WI38 (cell line): ENCODE results near the gene CD164L2.

Experiments used
- H3K4me3 ChIP-seq: 2 replicates; pipeline ENCODE4 v1.5.1; 2011; ENCODE audit warnings: low read depth, mild to moderate bottlenecking, control low read depth, low read length
- TF ChIP-seq, protein P1 (sequence below): IDR thresholded peaks from 2 replicates; pipeline ENCODE4 v1.5.1; 2012; ENCODE audit warnings: low read depth, mild to moderate bottlenecking, control low read depth, low read length

CD164L2 gene

DNA sequence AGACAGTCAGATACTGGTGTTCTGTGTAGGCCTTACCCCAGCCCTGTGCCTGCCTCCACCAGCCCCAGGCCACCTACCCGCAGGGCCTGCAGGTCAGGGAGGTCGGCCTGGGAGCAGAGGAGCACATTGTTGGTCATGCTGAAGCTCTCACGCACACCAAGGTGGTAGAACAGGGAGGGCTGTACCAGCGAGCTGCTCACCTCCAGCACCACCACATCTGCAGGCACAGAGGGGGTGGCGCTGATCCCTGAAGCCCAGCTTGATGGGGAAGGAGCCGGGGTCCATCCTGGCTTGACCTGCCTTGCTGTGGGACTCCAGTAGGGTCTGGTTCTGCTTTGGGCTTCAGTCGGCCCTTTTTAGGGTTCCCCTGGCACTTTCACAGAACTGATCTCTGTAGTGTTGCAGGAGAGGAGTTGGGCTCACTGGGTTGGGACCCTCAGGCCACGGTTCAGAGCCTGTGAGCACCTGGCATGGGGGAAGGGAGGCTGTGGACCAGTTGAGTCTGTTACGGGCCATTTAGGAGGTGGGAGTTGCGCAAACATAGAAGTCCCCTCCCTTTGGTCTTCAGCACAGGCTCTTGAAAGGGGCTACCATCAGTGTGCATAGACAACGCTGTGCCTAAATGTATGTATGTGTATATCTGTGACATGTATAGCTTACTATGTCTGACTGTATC is 18.3 kb downstream of the CD164L2 start:
- TF ChIP-seq, protein P1, sequence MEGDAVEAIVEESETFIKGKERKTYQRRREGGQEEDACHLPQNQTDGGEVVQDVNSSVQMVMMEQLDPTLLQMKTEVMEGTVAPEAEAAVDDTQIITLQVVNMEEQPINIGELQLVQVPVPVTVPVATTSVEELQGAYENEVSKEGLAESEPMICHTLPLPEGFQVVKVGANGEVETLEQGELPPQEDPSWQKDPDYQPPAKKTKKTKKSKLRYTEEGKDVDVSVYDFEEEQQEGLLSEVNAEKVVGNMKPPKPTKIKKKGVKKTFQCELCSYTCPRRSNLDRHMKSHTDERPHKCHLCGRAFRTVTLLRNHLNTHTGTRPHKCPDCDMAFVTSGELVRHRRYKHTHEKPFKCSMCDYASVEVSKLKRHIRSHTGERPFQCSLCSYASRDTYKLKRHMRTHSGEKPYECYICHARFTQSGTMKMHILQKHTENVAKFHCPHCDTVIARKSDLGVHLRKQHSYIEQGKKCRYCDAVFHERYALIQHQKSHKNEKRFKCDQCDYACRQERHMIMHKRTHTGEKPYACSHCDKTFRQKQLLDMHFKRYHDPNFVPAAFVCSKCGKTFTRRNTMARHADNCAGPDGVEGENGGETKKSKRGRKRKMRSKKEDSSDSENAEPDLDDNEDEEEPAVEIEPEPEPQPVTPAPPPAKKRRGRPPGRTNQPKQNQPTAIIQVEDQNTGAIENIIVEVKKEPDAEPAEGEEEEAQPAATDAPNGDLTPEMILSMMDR: no peak

DNA sequence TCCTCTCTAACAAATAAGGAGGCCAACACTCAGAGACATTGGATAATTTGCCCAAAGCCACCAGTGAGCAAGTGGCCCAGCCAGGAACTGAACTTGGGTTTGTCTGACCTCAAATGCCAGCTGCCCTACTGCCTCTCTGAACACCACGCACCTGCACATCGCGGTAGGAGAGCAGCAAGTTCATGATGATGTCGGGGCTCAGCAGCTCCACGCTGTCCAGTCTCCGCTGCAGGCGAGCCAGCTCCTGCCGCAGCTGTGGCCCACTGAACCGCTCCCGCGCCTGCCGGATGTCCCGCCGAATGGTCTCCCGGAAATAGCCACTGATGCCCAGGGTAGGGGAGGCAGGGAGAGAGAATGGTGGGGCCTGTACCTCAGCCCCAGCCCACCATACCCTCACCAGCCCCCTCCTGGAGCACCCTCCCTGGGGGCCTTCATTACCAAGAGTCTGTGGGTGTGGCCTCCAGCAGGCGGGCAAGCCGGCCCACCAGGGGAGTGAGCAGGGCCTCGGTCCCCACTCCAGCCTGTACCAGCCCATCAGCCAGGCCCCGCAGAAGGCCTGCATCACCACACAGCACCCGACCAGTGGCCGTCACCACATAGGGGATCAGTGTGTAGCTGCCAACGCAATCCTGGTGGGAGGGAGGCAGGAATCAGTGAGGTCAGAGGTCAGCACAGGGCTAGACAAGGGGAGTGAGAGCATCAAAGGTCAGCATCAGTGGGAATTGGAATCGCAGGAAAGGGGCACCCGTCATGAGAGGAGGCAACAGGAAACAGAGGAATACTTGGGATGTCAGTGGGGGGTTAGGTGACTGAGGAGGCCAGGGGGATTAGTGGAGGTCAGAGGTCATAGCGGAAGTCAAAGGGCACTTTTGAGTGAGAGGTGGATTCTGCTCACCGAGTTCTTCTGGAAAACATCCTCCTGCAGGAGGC is 19.1 kb downstream of the CD164L2 start:
- H3K4me3 ChIP-seq: no peak overlapping the region
- TF ChIP-seq, protein P1: no peak

More for the DNA sequence above, 18.3 kb downstream of the CD164L2 start:
- H3K4me3 ChIP-seq: peak overlapping the region; percentile 61

DNA sequence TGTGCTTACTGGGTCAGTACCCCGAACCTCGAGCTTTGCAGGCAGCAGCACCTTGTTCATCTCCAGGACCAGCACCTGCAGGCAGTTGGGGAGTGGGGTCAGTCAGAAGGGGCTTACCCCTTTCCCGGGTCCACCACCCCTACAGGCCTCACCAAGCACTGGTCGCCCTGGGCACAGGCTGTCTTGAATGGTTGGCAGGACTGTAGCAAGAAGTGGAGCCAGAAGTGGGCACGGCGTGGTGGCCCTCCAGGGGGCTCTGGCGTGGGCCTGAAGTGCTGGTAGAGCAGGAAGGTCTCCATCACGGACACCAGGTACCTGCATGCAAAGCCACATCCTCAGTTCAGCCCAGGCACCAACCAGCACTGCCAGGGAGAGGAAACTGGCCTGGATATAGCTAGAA is 21.6 kb downstream of the CD164L2 start:
- H3K4me3 ChIP-seq: no peak overlapping the region

DNA sequence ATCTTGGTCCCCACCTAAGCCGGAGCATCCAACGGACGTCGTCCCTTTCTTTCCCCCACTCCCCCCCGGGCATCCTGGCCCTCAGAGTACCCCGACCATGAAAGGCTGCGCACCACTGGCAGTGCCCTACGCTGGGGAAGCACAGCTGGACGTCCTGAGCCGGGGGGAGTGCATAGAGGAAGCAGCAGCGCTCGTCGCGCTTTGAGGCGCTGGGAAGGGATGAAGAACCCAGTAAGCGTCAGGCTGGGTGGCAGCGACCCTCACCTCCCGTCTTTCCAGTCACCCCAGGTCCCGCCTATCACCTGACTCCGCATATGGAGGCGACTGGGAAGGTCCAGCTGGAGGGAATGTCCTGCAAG is 22.1 kb downstream of the CD164L2 start:
- TF ChIP-seq, protein P1: no peak
- no peak overlapping the region for H3K4me3 ChIP-seq

More for the DNA sequence above, 21.6 kb downstream of the CD164L2 start:
- TF ChIP-seq, protein P1: no peak

DNA sequence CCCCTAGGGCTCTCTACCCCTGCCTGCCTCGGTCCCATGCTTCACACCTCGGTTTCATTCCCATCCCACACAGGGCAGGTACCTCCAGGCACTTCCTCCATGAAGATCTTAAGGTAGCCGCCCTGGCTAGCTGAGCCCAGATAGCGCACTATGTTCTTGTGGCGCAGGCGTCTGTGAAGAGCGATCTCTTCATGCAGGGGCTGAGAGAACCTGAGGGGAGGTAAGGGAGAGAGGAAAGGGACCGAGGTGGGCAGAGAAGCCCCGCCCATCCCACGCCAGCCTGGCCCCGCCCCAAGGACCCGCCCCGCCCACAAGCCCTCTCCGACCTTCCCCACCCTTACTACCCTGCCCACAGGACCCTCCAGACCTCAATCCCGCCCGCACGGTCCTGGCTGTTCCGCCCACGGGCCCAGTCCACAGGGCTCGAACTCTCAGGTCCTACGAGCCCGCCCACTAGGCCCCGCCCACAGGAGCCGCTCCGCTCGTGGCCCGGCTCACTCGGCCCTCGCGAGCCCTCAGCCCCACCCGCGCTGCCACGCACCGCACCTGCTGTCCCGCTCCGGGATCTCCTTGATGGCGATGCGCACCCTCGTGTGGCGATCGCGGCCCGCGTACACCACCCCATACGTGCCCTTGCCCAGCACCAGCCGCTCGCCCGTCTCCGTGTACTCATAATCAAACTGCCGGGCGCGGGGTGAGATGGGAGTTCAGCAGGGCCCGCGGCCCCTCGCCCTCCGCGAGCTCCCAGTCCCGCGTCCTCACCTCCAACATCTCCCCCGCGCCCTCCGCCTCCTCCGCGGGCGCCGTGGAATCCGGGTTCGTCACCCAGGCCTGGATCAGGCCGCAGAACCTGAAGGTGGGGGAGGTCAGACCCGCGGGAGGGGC is 22.7 kb downstream of the CD164L2 start:
- TF ChIP-seq, protein P1: no peak
- H3K4me3 ChIP-seq: no peak overlapping the region

DNA sequence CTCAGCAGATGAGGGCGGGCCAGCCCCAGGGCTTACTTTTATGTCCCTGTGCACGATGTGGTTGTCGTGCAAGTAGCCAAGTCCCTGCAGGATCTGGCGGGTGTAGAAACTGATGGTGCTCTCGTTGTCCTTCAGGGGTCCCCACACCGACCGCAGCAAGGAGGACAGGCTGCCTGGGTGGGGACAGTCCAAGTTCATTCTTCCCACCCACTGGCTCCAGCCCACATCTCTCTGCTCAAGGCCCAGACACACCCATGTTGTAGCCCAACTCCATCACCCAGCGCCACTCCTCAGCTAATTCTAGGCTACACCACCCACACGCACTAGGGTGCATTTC is 23.3 kb downstream of the CD164L2 start:
- TF ChIP-seq, protein P1: no peak
- H3K4me3 ChIP-seq: no peak overlapping the region

DNA sequence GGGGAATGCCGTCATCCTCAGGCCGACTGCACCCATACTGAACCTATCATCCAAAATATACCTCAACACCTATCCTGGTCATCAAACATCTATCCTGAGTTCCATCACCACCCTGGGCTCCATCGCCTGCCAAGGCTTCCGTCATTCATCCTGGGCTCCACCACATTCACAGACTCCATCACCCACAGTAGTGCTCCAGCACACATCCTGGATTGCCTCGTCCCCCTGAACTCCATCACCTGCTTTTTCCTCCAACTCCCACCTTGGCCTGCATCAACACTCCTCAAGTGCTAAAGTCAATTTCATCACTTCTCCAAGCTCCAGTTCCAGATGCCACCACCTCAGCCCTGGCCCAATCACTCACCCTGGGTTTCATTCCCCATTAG is 24.2 kb downstream of the CD164L2 start:
- TF ChIP-seq, protein P1: no peak

More for the DNA sequence above, 24.2 kb downstream of the CD164L2 start:
- H3K4me3 ChIP-seq: no peak overlapping the region
